Tongue (tissue), 2 donors: ENCODE data around the gene TCEANC2. TPM values are rescaled to one million over a fixed set of nuclear protein-coding genes. Genes with fewer than 3 reads are reported as not detected.
"Not testable (repeated sequence)": the region's sequence is repeated elsewhere in the genome, so short reads cannot be mapped to it uniquely, and the experiment has no call there.

ENCODE experiments used
- DNase-seq: peaks from one replicate; pipeline ENCODE4 v3.0.0-alpha.2; 2015
- total RNA-seq: library from RNA; depleted of rRNA; stranded (reverse); fragments of >200 nt; gene quantifications from one replicate; pipeline ENCODE4 v1.2.3, GENCODE V29; 2014

TCEANC2 gene
- total RNA-seq, 1 donor from 2014 or later: 4.8 TPM

DNA sequence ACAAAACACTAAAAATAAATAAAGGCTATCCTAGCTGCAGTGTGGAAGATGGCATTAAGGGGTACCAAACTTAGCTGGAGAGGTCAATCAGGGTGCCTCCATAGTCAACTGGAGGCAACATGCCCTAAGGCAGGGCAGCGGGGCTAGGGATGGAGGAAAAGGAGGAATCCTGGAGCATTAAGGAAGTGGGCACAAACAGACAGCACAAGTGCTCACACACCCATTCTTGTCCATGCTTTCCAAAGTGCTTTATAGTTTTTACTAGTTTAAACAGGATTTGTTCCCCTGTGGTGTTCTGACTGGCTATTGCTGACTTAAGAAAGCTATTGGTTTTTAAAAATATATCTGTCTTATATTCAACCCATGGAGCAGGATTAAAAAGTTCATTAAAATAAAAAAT is 33.3 kb downstream of the TCEANC2 start:
- no peak for DNase-seq

DNA sequence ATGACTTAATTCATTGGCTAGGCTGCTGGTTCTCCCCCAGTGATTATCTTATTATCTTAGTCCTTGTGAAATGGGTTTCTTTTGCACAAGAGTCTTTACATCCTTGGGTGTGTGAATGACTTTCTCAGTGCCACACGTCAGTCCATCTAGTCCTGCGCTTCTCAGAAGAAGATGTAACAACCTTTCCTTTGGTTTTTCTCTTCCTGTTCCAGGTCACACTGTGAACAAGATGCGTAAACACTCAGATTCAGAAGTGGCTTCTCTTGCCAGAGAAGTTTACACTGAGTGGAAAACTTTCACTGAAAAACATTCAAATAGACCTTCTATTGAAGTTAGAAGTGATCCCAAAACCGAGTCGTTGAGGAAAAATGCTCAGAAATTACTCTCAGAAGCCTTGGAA is 35.0 kb downstream of the TCEANC2 start:
- DNase-seq: no peak

DNA sequence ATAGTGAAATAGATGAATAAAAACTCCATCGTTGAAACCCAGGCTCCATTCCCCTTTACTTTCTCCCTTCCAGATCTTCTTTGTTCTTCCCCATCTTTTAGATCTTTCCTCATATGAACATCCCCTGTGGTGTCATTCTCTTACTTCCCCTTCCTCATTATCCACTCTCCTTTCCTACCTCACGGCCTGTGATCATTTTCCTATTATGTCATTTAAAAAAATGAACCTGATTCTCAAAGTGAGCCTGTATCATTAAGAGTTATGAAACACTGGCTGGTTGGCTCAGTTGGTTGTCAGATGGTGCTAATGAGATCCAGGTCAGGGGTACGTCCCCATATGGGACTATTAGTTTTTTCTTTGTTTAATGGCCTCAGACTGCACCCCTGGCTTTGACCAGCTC is 38.3 kb downstream of the TCEANC2 start:
- no peak for DNase-seq

DNA sequence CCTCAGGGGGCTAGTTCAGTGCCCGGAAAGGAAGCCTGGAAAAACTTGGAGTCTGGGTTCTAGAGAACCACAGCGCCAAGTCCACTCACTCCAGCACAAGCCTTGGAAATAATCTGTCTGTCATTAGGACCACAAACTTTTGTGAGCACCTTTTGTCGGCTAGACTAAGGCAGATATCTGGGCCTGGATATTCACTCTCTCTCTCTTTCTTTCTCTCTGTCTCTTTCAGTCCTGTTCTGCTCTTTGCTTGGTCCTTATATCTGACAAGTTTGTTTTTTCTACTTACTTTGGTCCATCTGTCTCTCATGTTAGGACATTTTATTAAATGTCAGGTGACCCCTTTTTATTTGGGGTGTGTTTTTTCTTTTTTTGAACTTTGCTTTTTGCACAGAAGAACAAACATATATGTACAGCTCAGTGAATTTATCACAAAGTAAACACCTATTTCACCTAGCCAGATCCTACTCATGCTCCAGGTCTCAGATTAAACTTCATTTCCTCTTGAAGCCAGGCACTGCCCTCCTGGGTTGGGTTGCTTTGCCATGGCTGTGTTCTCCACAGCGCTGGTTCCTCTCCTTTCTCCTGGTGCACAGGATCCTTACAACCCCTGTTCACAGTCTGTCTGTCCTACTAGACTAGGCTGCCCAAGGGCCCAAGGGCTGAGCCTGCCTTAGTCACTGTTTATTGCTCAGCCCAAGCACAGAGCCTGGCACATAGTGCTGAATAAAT is 40.8 kb downstream of the TCEANC2 start:
- no peak for DNase-seq

DNA sequence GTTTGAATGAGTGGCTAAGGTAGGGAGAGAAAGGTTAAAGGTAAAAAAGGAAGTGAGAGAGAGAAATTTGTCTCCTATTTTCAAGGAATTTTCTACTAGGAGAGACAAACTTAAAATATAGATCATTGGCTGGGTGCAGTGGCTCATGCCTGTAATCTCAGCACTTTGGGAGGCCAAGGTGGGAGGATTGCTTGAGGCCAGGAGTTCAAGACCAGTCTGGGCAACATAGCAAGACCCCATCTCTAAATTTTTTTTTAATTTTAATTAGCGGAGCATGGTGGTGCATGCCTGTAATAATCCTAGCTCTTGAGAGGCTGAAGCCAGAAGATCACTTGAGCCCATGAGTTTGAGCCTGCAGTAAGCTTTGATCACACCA is 41.3 kb downstream of the TCEANC2 start:
- DNase-seq: not testable (repeated sequence)

DNA sequence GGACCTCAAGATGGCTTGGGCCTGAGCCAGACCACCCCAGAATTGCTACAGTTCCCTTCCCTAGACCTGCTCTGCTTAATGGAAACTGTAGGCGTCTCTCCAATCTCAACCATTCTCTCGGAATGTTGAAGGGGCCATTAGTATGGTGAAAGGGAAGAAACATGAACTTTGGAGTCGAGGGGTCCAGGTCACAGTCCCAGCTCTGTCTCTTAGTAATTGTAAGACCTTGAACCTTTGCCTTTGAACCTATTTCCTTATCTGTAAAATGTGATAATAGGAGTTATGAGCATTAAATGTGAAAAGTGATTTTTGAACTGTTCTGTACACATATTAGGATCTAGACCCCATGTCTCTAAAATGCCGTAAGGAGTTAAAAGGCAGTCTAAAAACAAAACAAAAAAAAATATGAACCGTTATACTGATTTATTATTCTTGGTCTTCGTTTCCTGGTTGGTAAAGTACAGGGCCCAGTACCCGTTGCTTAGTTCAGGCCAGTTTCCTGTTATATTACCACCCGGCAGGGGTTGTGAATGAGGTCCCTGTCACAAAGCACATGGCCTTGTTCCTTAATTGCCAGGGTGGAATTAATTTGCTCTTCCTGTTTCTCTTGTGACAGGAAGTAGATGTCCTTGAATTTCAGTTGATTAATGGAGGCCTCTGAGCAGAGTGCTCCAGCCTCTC is 42.3 kb downstream of the TCEANC2 start:
- no peak for DNase-seq

DNA sequence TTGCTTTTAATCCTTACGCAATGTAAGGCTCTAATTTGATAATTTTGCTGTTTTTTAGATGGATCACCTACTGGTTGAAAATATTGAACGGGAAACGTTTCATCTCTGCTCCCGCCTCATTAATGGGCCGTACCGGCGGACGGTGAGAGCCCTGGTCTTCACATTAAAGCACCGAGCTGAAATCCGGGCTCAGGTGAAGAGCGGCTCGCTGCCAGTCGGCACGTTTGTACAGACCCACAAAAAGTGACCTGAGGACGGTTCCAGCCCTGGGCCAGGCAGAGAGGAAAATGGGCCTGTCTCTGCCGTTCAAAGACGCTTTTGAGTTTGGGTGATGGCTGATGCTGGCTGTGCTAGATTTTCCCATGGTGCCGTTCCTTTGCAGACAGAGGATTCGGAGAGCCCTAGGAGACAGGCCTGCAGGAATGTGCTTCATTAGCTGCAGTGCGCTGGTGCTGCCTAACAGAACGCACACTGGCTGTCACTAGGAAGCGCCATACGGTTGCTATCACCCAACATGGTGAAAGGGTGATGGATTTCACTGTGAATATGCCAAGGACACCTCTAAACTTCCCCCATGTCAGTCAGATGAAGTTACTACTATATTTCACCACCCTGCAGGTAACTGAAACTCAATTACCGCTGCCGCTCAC is 42.9 kb downstream of the TCEANC2 start:
- DNase-seq: no peak

DNA sequence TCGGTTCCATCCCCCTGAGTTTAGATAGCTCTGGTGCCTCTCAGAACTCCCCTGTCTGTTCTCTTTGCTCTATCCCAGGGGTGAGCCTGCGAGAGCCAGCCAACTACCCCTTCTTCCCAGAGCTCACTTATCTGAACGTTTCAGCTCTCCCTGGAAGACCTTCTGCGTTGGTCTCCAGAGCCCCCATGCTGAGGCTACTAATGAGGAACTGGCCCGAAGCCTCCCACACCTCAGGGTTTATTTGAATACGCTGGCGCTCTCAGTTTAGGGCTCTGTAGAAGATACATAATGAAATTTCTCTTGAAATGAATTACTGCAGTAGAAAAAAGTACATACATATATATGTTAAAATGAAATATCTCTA is 43.5 kb downstream of the TCEANC2 start:
- no peak for DNase-seq

DNA sequence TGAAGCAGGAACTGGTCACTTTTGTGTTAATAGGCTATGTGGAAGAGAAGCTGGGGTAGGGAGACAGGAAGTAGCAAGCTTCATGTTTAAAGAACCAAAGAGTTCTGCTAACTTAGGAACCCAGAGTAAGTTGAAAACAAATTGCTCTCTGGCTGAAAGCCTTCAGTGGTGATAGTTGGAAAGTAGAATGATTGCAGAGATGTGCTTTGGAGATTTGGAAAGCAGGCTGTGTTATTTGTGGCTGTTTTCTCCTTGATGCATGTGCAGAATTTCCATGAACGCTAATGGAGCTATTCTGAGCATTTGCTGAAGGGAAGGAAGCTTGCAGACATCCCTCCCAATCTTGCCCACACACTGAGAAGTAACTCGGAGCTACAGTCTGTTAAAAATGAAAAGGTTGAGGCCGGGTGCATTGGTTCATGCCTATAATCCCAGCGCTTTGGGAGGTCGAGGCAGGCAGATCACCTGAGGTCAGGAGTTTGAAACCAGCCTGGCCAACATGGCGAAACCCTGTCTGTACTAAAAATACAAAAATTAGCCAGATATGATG is 45.7 kb downstream of the TCEANC2 start:
- DNase-seq: no peak

DNA sequence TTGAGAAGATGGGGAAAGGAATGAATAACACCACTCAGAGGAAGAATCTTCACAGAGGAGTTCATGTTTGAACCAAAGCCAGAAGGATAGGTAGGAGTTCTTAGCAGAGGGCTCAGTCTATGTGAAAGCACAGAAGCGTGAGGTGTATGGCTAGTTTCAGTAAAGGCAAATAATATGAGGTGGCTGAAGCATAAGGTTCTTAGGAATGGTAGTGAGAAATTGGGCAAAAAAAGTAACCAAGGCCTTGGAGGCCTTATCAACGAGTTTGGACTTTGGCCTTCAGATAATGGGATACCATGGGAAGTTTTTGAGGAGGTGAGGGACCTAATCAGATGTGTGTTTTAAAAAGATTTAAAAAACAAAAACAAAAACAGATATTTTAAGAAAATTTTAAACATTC is 47.1 kb downstream of the TCEANC2 start:
- DNase-seq: no peak

DNA sequence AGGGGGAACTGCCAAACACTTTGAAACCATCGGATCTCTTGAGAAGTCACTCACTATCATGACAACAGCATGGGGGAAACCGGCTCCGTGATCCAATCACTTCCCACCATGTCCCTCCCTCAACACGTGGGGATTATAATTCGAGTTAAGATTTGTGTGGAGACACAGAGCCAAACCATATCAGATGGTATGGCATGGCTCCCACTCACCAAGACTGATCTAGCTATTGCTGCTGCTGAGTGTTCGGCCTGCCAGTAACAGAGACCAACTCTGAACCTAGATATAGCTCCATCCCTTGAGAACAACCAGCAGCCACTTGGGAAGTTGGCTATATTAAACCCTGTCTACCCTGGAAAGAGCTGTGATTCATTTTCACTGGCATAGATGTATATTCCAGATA is 50.0 kb downstream of the TCEANC2 start:
- DNase-seq: no peak

DNA sequence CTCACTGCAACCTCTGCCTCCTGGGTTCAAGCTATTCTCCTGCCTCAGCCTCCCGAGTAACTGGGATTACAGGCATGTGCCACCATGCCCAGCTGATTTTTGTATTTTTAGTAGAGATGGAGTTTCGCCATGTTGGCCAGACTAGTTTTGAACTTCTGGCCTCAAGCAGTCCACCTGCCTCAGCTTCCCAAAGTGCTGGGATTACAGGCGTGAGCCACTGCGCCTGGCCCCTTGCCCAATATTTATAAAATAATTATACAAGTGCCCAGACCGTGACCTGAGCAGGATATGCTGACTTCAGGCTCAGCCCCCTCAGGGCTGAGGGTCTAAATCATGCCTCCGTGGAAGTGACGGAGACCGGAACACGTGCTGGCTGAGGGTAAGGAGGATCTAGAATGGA is 51.2 kb downstream of the TCEANC2 start:
- DNase-seq: not testable (repeated sequence)

DNA sequence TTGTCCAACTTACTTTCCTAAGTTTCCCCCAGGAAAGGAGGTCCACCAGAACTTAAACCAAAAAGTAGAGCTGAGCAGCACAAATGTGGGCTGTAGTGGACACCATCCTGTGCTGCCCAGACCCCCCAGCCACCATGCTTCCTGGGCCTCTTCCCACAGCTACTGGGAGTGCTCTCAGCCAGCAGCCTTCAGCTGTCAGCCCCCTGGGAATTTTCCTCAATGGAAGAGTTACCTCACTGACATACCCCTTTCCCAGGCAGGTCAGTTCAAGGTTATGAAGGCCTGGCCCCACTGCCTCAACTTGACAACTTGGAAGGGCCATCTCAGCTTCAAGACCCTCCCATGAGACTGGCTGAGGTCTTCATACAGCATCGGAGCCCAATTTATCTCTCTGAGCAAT is 51.7 kb downstream of the TCEANC2 start:
- DNase-seq: no peak

DNA sequence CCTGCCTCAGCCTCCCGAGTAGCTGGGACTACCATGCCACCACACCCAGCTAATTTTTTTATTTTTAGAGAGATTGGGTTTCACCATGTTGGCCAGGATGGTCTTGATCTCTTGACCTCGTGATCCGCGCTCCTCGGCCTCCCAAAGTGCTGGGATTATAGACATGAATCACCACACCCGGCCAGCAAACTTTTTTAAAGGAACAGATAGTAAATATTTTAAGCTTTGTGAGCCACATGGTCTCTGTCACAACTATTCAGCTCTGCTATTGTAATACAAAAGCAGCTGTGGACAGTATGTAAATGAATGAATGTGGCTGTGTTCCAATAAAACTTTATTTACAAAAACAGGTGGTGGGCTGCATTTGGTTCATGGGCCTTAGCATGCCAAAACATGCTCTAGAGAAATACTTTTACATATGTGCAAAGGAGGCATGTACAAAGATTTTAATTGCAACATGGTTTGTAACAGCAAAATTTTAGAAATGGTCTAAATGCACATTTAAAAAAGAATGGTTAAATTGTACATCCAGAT is 52.4 kb downstream of the TCEANC2 start:
- DNase-seq: no peak

DNA sequence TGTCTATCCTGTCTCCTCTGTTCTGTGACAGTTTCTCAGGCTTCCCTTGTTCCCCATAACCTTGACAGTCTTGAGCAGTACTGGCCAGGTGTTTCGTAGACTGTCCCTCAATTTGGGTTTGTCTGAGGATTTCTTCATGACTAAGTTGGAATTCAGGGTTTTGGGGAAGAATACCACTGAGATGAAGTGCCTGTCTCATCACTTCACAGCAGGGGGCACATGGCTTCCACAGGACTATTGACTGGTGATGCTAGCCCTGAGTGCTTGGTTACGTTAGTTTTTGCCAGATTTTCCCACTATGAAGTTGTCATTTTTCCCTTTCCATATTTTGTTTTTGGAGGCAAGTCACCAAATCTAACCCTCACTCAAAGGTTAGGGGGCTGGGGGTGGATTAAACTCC is 53.7 kb downstream of the TCEANC2 start:
- DNase-seq: peak; percentile 24

DNA sequence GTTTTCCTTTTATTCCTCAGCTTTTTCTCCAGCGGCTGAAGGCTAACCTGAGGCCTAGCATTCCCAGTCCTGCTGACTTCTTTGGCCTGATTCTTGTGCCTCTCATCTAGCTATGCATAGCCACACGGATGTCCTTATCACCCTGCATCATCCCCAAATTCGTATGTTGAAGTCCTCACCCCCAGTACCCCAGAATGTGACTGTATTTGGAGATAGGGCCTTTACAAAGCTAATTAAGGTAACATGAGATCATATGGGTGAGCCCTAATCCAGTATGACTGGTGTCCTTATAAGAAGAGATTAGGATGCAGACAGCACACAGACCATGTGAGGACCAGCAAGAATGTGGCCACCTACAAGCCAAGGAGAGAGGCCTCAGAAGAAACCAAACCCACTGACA is 54.7 kb downstream of the TCEANC2 start:
- no peak for DNase-seq

DNA sequence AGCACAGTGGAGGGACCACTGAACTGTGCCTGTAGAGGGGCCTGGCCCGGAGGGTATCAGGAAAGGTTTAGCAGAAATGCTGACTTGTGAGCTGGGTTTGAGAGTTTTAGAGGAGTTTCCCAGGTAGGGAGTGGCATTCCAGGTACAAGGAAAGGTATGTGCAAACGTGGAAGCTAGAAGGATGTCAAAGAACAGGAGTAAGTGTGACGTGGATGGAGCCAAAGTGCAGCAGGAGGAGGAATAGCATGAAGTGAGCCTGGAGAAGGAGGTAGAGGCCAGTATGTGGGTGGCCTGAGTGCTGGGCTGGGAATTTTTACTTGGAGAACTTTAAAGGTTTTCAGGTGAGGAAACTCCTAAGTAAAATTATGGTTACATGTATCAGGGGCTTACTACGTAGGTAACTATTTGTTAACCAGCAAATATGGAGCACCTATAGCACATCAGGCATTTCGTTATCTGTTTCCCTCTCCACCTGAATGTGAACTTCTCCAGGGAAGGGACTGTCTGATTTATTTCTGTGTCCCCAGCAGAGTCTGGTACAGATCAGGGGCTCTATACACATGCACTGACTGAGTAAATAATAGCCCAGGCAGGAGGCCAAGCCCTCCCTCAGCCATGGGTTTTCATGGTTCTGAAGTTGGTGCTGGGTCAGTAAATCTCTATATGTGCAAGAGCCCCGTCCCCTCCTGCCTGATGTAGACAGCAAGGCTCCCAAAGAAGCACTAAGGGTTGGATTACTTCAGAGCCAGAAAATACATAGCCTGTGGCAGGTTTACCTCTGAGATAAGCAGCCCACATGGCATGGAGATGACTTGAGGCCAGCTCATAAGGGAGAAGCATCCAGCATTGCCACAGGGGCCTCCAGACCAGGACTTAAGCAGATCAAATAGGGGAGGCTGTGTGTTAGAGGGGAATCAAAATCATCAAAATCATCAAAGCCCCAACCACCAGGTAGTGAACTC is 56.0 kb downstream of the TCEANC2 start:
- DNase-seq: no peak

DNA sequence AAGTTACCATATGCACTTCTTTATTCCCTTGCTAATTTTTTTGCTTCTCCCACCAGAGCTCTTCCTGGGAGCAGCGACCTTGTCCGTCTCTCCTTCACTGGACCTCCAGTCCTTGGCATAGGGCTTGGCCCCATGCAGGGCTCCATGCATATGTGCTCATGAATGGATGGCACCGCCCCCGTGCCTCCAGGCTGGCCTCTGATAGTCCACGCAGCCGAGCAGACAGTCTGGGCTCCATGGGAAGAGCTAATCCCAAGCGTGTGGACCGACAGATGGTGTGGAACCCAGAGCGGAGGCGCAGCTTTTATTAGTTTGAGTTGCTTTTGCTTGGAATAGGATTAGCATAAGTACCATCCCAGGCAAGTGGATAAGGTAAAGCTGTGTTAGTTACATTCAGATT is 57.6 kb downstream of the TCEANC2 start:
- no peak for DNase-seq

DNA sequence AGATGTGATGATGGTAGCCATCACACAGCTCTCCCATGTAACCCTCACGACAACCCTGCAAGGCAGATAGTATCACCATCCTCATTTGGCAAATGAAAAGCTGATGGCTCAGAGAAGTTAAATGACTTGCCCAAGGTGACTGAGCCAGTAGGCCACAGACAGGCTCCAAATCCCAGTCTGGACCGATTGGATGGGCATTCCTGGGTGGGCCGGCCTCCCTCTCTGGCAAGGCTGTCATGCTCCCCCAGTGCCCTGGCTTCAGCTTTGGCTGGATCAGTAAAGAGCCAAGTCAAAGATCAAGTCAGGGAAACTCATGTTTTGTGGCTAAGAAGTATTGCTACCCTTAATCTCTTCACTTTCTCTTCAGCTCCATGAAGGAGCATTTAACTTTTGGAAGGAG is 58.2 kb downstream of the TCEANC2 start:
- DNase-seq: no peak

DNA sequence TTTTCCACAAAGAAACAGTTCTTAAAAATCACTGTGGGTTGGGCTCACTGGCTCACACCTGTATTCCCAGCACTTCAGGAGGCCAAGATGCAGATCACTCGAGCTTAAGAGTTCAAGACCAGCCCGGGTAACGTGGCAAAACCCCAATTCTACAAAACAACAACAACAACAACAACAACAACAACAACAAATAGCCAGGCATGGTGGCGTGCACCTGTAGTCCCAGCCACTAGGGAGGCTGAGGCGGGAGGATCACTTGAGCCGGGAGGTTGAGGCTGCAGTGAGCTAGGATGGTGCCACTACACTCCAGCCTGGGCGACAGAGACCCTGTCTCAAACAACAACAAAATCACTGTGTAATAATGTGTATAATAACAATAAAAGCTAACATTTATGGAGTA is 58.6 kb downstream of the TCEANC2 start:
- no peak for DNase-seq

DNA sequence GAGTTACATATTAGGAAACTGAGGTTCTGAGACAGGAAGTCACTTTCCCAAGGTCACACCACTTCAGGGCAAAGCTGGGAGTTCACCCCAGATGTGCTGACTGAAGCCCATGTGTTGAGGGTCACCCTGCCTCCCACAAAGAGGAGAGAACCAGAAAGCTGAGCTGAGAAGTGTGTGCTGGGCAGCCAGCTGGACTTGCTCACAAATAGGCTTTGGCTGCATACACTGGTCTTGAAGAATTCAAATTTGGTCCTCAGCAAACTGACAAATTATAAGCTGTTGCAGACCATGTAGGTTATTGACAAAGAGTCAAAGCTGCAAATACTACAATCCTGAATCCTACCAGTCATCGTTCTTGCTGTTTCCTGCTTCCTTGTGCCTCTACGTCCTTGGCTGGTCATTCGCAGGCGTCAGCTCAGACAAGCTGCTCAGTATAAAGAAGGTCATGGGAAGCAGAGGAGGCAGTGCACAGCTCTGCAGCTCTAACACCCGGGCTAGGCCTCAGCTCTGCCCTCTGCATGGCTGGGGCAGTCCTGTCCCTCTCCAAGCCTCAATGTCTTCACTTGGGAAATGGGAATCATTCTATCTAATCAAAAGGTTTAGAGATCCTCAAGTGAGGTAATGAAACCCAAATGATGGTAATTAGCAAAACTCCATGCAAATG is 59.4 kb downstream of the TCEANC2 start:
- no peak for DNase-seq
